WTC11 (cell line): ENCODE results near the gene NFIC. TPM values are rescaled to one million over a fixed set of nuclear protein-coding genes. Genes with fewer than 3 reads are reported as not detected.

Source experiments
- ATAC-seq: fragments of 200-7000 bp; cut with Tn5 transposase; 2 replicates; pipeline ENCODE4 v1.10.0; 2021; ENCODE audit warnings: mild to moderate bottlenecking, moderate library complexity
- CTCF ChIA-PET: fragments of 300-600 bp; sonication (Branson Sonifier 250); formaldehyde crosslinking; loops from one replicate; lab custom pipeline; 2021; ENCODE audit warnings: antibody characterized with exemption; lab: Charles Lee
- POLR2A ChIA-PET: fragments of 350-600 bp; sonication (Branson Sonifier 250); formaldehyde crosslinking; loops from one replicate; lab custom pipeline; 2021; ENCODE audit warnings: antibody characterized with exemption; lab: Charles Lee
- DNase-seq: peaks from one replicate; pipeline ENCODE4 v3.0.0; 2021; ENCODE audit warnings: low spot score
- H3K27ac Mint-ChIP-seq: 2 replicates; pipeline ENCODE4 v1.8.0; 2021; ENCODE audit warnings: mixed read lengths
- H3K27me3 Mint-ChIP-seq: 2 replicates; pipeline ENCODE4 v1.8.0; 2021; ENCODE audit warnings: low read depth, mild to moderate bottlenecking, moderate library complexity, mixed read lengths
- H3K36me3 Mint-ChIP-seq: 2 replicates; pipeline ENCODE4 v1.8.0; 2021; ENCODE audit warnings: mixed read lengths
- H3K4me1 Mint-ChIP-seq: 2 replicates; pipeline ENCODE4 v1.8.0; 2022; ENCODE audit warnings: mixed read lengths
- H3K4me3 Mint-ChIP-seq: 2 replicates; pipeline ENCODE4 v1.8.0; 2021; ENCODE audit warnings: mild to moderate bottlenecking, moderate library complexity, mixed read lengths
- H3K9me3 Mint-ChIP-seq: 2 replicates; pipeline ENCODE4 v1.8.0; 2021; ENCODE audit warnings: mixed read lengths
- CDX4 ChIP-seq: fragments of 250-450 bp; sonication (Bioruptor Pico); IDR thresholded peaks from 2 replicates; pipeline ENCODE4 v1.9.0; 2021; ENCODE audit warnings: moderate library complexity, mild to moderate bottlenecking, inconsistent platforms, borderline replicate concordance
- CREM ChIP-seq: sonication (generic); formaldehyde crosslinking; IDR thresholded peaks from 2 replicates; pipeline ENCODE4 v1.8.1; 2022; ENCODE audit warnings: mild to moderate bottlenecking, missing genetic modification reagents, moderate library complexity
- EMX1 ChIP-seq: fragments of 250-450 bp; sonication (Bioruptor Pico); IDR thresholded peaks from 2 replicates; pipeline ENCODE4 v1.8.0; 2021; ENCODE audit warnings: mild to moderate bottlenecking
- FOXK1 ChIP-seq: sonication (generic); formaldehyde crosslinking; IDR thresholded peaks from 2 replicates; pipeline ENCODE4 v1.8.0; 2022; ENCODE audit warnings: mild to moderate bottlenecking, moderate library complexity, missing genetic modification reagents
- GRHL2 ChIP-seq: fragments of 250-450 bp; sonication (Bioruptor Pico); IDR thresholded peaks from 2 replicates; pipeline ENCODE4 v1.8.0; 2022; ENCODE audit warnings: mild to moderate bottlenecking, moderate library complexity; ENCODE audit not compliant: insufficient replicate concordance, severe bottlenecking
- GTF2I ChIP-seq: fragments of 250-450 bp; sonication (Bioruptor Pico); conservative IDR thresholded peaks from 2 replicates; pipeline ENCODE4 v1.4.0; 2021; ENCODE audit warnings: mild to moderate bottlenecking
- IRF1 ChIP-seq: sonication (generic); formaldehyde crosslinking; IDR thresholded peaks from 2 replicates; pipeline ENCODE4 v1.8.0; 2023; ENCODE audit warnings: missing genetic modification reagents
- KAT7 ChIP-seq: sonication (generic); formaldehyde crosslinking; IDR thresholded peaks from 2 replicates; pipeline ENCODE4 v1.8.1; 2023; ENCODE audit warnings: missing genetic modification reagents, mild to moderate bottlenecking, borderline replicate concordance
- SMAD4 ChIP-seq: sonication (generic); formaldehyde crosslinking; IDR thresholded peaks from 2 replicates; pipeline ENCODE4 v1.8.0; 2022; ENCODE audit warnings: mild to moderate bottlenecking, missing genetic modification reagents
- SP1 ChIP-seq: sonication (generic); formaldehyde crosslinking; conservative IDR thresholded peaks from 2 replicates; pipeline ENCODE4 v1.8.1; 2022; ENCODE audit warnings: missing genetic modification reagents
- TEAD1 ChIP-seq: sonication (generic); formaldehyde crosslinking; IDR thresholded peaks from 2 replicates; pipeline ENCODE4 v1.8.0; 2022; ENCODE audit warnings: mild to moderate bottlenecking, missing genetic modification reagents
- ZNF138 ChIP-seq: sonication (generic); formaldehyde crosslinking; conservative IDR thresholded peaks from 2 replicates; pipeline ENCODE4 v1.8.1; 2022; ENCODE audit warnings: mild to moderate bottlenecking, moderate library complexity, missing genetic modification reagents
- ZNF232 ChIP-seq: sonication (generic); formaldehyde crosslinking; IDR thresholded peaks from 2 replicates; pipeline ENCODE4 v1.8.0; 2022; ENCODE audit warnings: mild to moderate bottlenecking, missing genetic modification reagents
- ZNF281 ChIP-seq: sonication (generic); formaldehyde crosslinking; IDR thresholded peaks from 2 replicates; pipeline ENCODE4 v1.8.0; 2023; ENCODE audit warnings: mild to moderate bottlenecking, missing genetic modification reagents
- total RNA-seq: library from RNA; stranded (reverse); gene quantifications from 3 replicates; pipeline ENCODE4 v1.2.3, GENCODE V29; 2021
- TF ChIP-seq, protein P1 (sequence below): fragments of 250-450 bp; sonication (Bioruptor Pico); IDR thresholded peaks from 2 replicates; pipeline ENCODE4 v1.9.0; 2021; ENCODE audit warnings: mild to moderate bottlenecking

Gene NFIC
- total RNA-seq, 1 experiment from 2014 or later, result 3.5 TPM

GRCh38 chr19:3344608-3345598 is 21.5 kb upstream of the NFIC start:
- CTCF ChIA-PET, result interaction anchor here (0.7 to 1.0 kb wide), 2 partner anchors 85 kb away, joined by 4 to 5 read pairs; no protein-coding TSS in a partner anchor
- TF ChIP-seq KAT7 (CRISPR knock-in tag), result no peak
- no peak for TF ChIP-seq FOXK1 (CRISPR knock-in tag)
- TF ChIP-seq SP1 (CRISPR knock-in tag), result no peak
- no peak for TF ChIP-seq TEAD1 (CRISPR knock-in tag)
- TF ChIP-seq, all 79 proteins: peak for 0
- no peak for ATAC-seq
- POLR2A ChIA-PET, result no interaction called here
- Mint-ChIP-seq H3K4me1 (no peaks in the 10 kb centered on the region), H3K9me3 (no peaks in the 10 kb centered on the region), H3K27ac (no peak overlapping the region), H3K36me3 (no peaks in the 10 kb centered on the region), H3K4me3 (no peak overlapping the region), H3K27me3 (peaks cover 27% of the 10 kb centered on the region)
- no peak for DNase-seq

- no peak overlapping the region for H3K27ac Mint-ChIP-seq
- CTCF ChIA-PET, result interaction anchor here (0.7 to 2.6 kb wide), 3 partner anchors 41 to 84 kb away, joined by 4 to 11 read pairs (median 8); no protein-coding TSS in a partner anchor
- H3K4me3 Mint-ChIP-seq, result no peak overlapping the region
- DNase-seq, result no peak
- H3K36me3 Mint-ChIP-seq, result no peaks in the 10 kb centered on the region
- H3K27me3 Mint-ChIP-seq, result peaks cover 33% of the 10 kb centered on the region
- H3K4me1 Mint-ChIP-seq, result no peaks in the 10 kb centered on the region
- ATAC-seq, result no peak
- H3K9me3 Mint-ChIP-seq, result no peaks in the 10 kb centered on the region
- TF ChIP-seq GTF2I (no peak), GRHL2 (CRISPR knock-in tag) (no peak), ZNF232 (CRISPR knock-in tag) (no peak), IRF1 (CRISPR knock-in tag) (no peak), ZNF138 (no peak), CREM (CRISPR knock-in tag) (no peak), CDX4 (CRISPR knock-in tag) (no peak), SMAD4 (no peak), EMX1 (no peak), ZNF281 (CRISPR knock-in tag) (no peak)
- TF ChIP-seq, protein P1, sequence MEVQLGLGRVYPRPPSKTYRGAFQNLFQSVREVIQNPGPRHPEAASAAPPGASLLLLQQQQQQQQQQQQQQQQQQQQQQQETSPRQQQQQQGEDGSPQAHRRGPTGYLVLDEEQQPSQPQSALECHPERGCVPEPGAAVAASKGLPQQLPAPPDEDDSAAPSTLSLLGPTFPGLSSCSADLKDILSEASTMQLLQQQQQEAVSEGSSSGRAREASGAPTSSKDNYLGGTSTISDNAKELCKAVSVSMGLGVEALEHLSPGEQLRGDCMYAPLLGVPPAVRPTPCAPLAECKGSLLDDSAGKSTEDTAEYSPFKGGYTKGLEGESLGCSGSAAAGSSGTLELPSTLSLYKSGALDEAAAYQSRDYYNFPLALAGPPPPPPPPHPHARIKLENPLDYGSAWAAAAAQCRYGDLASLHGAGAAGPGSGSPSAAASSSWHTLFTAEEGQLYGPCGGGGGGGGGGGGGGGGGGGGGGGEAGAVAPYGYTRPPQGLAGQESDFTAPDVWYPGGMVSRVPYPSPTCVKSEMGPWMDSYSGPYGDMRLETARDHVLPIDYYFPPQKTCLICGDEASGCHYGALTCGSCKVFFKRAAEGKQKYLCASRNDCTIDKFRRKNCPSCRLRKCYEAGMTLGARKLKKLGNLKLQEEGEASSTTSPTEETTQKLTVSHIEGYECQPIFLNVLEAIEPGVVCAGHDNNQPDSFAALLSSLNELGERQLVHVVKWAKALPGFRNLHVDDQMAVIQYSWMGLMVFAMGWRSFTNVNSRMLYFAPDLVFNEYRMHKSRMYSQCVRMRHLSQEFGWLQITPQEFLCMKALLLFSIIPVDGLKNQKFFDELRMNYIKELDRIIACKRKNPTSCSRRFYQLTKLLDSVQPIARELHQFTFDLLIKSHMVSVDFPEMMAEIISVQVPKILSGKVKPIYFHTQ (CRISPR knock-in tag), result no peak
- POLR2A ChIA-PET, result no interaction called here
These were observed 20.4 kb upstream of the NFIC start for GRCh38 chr19:3345850-3346460.
